KOPT-K1 (cell line): Measurements from ENCODE around the gene SLC25A24.
"Not testable (repeated sequence)": the region's sequence is repeated elsewhere in the genome, so short reads cannot be mapped to it uniquely, and the experiment has no call there.

Experiments
- H3K27ac ChIP-seq: fragments of 200-600 bp; sonication (generic); 2 replicates; pipeline ENCODE4 v1.5.1; 2016; ENCODE audit warnings: antibody characterized with exemption, mild to moderate bottlenecking, low read depth, low read length; ENCODE audit not compliant: poor library complexity, severe bottlenecking
- H3K36me3 ChIP-seq: fragments of 200-600 bp; sonication (generic); 2 replicates; pipeline ENCODE4 v1.5.1; 2017; ENCODE audit warnings: antibody characterized with exemption, mild to moderate bottlenecking, low read length, moderate library complexity; ENCODE audit not compliant: insufficient read depth
- H3K9me3 ChIP-seq: fragments of 200-600 bp; sonication (generic); 2 replicates; pipeline ENCODE4 v1.5.1; 2017; ENCODE audit warnings: antibody characterized with exemption, low read length, mild to moderate bottlenecking; ENCODE audit not compliant: insufficient read depth, poor library complexity, severe bottlenecking

SLC25A24 gene

GRCh38 chr1:108162409-108162808 lies 37.7 kb downstream of the SLC25A24 start:
- H3K27ac ChIP-seq, H3K9me3 ChIP-seq, H3K36me3 ChIP-seq: not testable (repeated sequence)

- not testable (repeated sequence) for H3K27ac ChIP-seq, H3K9me3 ChIP-seq
- H3K36me3 ChIP-seq, result peaks cover 16% of the 10 kb centered on the region
Measured at GRCh38 chr1:108159951-108160350, 40.2 kb downstream of the SLC25A24 start.

GRCh38 chr1:108158893-108159453 lies 41.2 kb downstream of the SLC25A24 start:
- Histone ChIP-seq H3K27ac (no peak overlapping the region), H3K9me3 (peaks cover 5% of the 10 kb centered on the region), H3K36me3 (peaks cover 26% of the 10 kb centered on the region)

GRCh38 chr1:108154314-108154713 lies 45.8 kb downstream of the SLC25A24 start:
- no peaks in the 10 kb centered on the region for H3K9me3 ChIP-seq
- peaks cover 61% of the 10 kb centered on the region for H3K36me3 ChIP-seq
- H3K27ac ChIP-seq, result no peak overlapping the region

GRCh38 chr1:108152782-108153222 lies 47.3 kb downstream of the SLC25A24 start:
- no peak overlapping the region for H3K27ac ChIP-seq
- peaks cover 75% of the 10 kb centered on the region for H3K36me3 ChIP-seq
- no peaks in the 10 kb centered on the region for H3K9me3 ChIP-seq

GRCh38 chr1:108151548-108151947 lies 48.6 kb downstream of the SLC25A24 start:
- H3K27ac ChIP-seq, result no peak overlapping the region
- H3K9me3 ChIP-seq, result peaks cover 3% of the 10 kb centered on the region
- peaks cover 79% of the 10 kb centered on the region for H3K36me3 ChIP-seq

GRCh38 chr1:108149796-108150467 lies 50.2 kb downstream of the SLC25A24 start:
- Histone ChIP-seq H3K9me3 (peaks cover 3% of the 10 kb centered on the region), H3K27ac (no peak overlapping the region), H3K36me3 (peaks cover 74% of the 10 kb centered on the region)

GRCh38 chr1:108144569-108144968 lies 55.6 kb downstream of the SLC25A24 start:
- H3K27ac ChIP-seq, H3K9me3 ChIP-seq: not testable (repeated sequence)
- H3K36me3 ChIP-seq, result peaks cover 42% of the 10 kb centered on the region

- Histone ChIP-seq H3K27ac (no peak overlapping the region), H3K36me3 (peaks cover 37% of the 10 kb centered on the region)
Measured at GRCh38 chr1:108142773-108143394, 57.3 kb downstream of the SLC25A24 start.

GRCh38 chr1:108142258-108142657 lies 57.9 kb downstream of the SLC25A24 start:
- peaks cover 36% of the 10 kb centered on the region for H3K36me3 ChIP-seq
- H3K27ac ChIP-seq, result no peak overlapping the region
- H3K9me3 ChIP-seq, result peaks cover 3% of the 10 kb centered on the region

More at GRCh38 chr1:108142773-108143394, 57.3 kb downstream of the SLC25A24 start:
- peaks cover 3% of the 10 kb centered on the region for H3K9me3 ChIP-seq

- no peak overlapping the region for H3K27ac ChIP-seq
- H3K9me3 ChIP-seq, result no peaks in the 10 kb centered on the region
- peaks cover 40% of the 10 kb centered on the region for H3K36me3 ChIP-seq
Measured at GRCh38 chr1:108141621-108142020, 58.5 kb downstream of the SLC25A24 start.

- Histone ChIP-seq H3K9me3 (no peaks in the 10 kb centered on the region), H3K36me3 (peaks cover 38% of the 10 kb centered on the region)
Measured at GRCh38 chr1:108140936-108141335, 59.2 kb downstream of the SLC25A24 start.

GRCh38 chr1:108140177-108140576 lies 60.0 kb downstream of the SLC25A24 start:
- H3K27ac ChIP-seq, result no peak overlapping the region
- H3K9me3 ChIP-seq, result no peaks in the 10 kb centered on the region
- peaks cover 37% of the 10 kb centered on the region for H3K36me3 ChIP-seq

More at GRCh38 chr1:108140936-108141335, 59.2 kb downstream of the SLC25A24 start:
- H3K27ac ChIP-seq, result no peak overlapping the region

- not testable (repeated sequence) for H3K27ac ChIP-seq, H3K9me3 ChIP-seq
- H3K36me3 ChIP-seq, result peaks cover 37% of the 10 kb centered on the region
Measured at GRCh38 chr1:108139555-108139954, 60.6 kb downstream of the SLC25A24 start.

- H3K27ac ChIP-seq, result not testable (repeated sequence)
- H3K9me3 ChIP-seq, result peaks cover 26% of the 10 kb centered on the region
- H3K36me3 ChIP-seq, result peaks cover 33% of the 10 kb centered on the region
Measured at GRCh38 chr1:108133148-108133547, 67.0 kb downstream of the SLC25A24 start.
